ENCODE data around the gene MIF.
"Not testable (repeated sequence)": the region's sequence is repeated elsewhere in the genome, so short reads cannot be mapped to it uniquely, and the experiment has no call there.

Gene MIF

GRCh38 chr22:23922921-23923320 lies 28.7 kb downstream of the MIF start:
- H3K27ac ChIP-seq, result peak overlapping the region; percentile 33; the same call in 1 of the 2 replicates
- DNase-seq (ENCODE audit: low spot score), result no peak
- ChIA-PET CTCF (no interaction called here), POLR2A (ENCODE audit: low non-redundant PET) (no interaction called here)
- TF ChIP-seq CTCF (conservative IDR thresholded peaks at IDR 0.05; ENCODE audit: low read depth), result no peak

DNA sequence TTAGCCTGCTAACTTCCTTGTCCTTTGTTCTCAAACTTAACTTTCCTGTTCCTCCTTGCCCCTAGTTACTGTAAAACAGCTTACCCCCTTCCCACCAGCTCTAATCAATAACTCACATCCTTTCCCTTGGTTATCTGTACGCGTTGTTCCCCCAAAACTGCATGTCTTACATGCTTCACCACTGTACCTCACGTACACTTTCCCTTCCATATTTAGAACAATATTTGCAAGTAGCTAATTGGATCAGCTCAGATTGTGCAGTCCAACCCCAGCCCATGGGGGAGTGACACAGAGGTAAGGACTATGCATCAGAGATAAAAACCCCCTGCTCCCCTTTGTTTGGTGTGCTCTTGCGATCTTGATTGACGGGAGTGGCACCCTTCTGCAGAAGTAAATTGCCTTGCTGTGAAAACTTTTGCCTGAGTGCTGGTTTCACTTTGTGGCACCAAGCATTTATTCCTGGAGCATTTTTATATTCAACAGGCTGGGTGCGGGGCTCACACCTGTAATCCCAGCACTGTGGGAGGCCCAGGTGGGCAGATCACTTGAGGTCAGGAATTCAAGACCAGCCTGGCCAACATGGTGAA lies 30.9 kb downstream of the MIF start:
- DNase-seq (ENCODE audit: low spot score), result no peak
- ChIA-PET POLR2A (ENCODE audit: low non-redundant PET) (no interaction called here), CTCF (no interaction called here)
- TF ChIP-seq CTCF (conservative IDR thresholded peaks at IDR 0.05; ENCODE audit: low read depth), result no peak
- no peak overlapping the region for H3K27ac ChIP-seq

GRCh38 chr22:23926561-23926960 lies 32.4 kb downstream of the MIF start:
- ChIA-PET CTCF (no interaction called here), POLR2A (ENCODE audit: low non-redundant PET) (no interaction called here)
- TF ChIP-seq CTCF (conservative IDR thresholded peaks at IDR 0.05; ENCODE audit: low read depth), result no peak
- no peak for DNase-seq (ENCODE audit: low spot score)
- no peak overlapping the region for H3K27ac ChIP-seq

GRCh38 chr22:23938328-23939016 lies 44.3 kb downstream of the MIF start:
- CTCF ChIA-PET, result no interaction called here
- POLR2A ChIA-PET (ENCODE audit: low non-redundant PET), result no interaction called here
- DNase-seq (ENCODE audit: low spot score), result no peak
- TF ChIP-seq CTCF (conservative IDR thresholded peaks at IDR 0.05; ENCODE audit: low read depth), result no peak
- H3K27ac ChIP-seq, result no peak overlapping the region

DNA sequence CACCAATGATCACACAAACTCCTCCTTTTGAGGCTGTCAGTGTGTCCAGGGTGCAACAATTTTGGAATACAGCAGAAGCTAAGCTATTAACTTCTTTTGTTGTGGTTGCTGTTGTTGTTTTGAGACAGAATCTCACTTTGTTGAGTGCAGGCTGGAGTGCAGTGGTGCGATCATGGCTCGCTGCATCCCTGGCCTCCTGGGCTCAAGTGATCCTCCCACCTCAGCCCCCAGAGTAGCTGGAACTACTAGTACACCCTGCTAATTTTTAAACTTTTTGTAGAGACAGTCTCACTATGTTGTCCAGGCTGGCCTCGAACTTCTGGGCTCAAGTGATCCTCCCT lies 44.8 kb downstream of the MIF start:
- ChIA-PET POLR2A (ENCODE audit: low non-redundant PET) (no interaction called here), CTCF (no interaction called here)
- no peak overlapping the region for H3K27ac ChIP-seq
- DNase-seq (ENCODE audit: low spot score), result no peak
- no peak for TF ChIP-seq CTCF (conservative IDR thresholded peaks at IDR 0.05; ENCODE audit: low read depth)

GRCh38 chr22:23940166-23940565 lies 46.0 kb downstream of the MIF start:
- H3K27ac ChIP-seq; POLR2A ChIA-PET (ENCODE audit: low non-redundant PET); CTCF ChIA-PET; DNase-seq (ENCODE audit: low spot score): not testable (repeated sequence)

Measured in RWPE1 (cell line).